PFSK-1 (cell line): ENCODE data around the gene CDK5R2.

Experiments used
- FOXP2 ChIP-seq: optimal IDR thresholded peaks from 2 replicates; pipeline ENCODE3; 2011; ENCODE audit warnings: borderline replicate concordance, control low read depth, inconsistent platforms; ENCODE audit not compliant: insufficient read depth; ENCODE audit errors: extremely low read length, extremely low read depth
- POLR2AphosphoS5 ChIP-seq: IDR thresholded peaks from 2 replicates; pipeline ENCODE4 v1.6.1; 2012; ENCODE audit warnings: low read depth, mild to moderate bottlenecking, control low read depth, low read length, moderate library complexity
- REST ChIP-seq, 2 experiments: IDR thresholded peaks; 2 replicates each; pipeline versions ENCODE4 v1.6.1 to v1.8.0; 2011 to 2012; ENCODE audit warnings: low read depth in 2 of 2, low read length in 2 of 2, control low read depth in 1 of 2, inconsistent platforms in 1 of 2, mild to moderate bottlenecking in 1 of 2, moderate library complexity in 1 of 2; ENCODE audit not compliant: insufficient read depth in 1 of 2
- SIN3A ChIP-seq: IDR thresholded peaks from 2 replicates; pipeline ENCODE4 v1.6.1; 2012; ENCODE audit warnings: mild to moderate bottlenecking, low read length, moderate library complexity, borderline replicate concordance; ENCODE audit not compliant: insufficient read depth
- TAF1 ChIP-seq: IDR thresholded peaks from 2 replicates; pipeline ENCODE4 v1.6.1; 2012; ENCODE audit warnings: low read length, control low read depth, borderline replicate concordance; ENCODE audit not compliant: insufficient read depth

CDK5R2 gene

GRCh38 chr2:218962859-218963492 lies 3.5 kb downstream of the CDK5R2 start:
- TF ChIP-seq TAF1 (no peak), POLR2AphosphoS5 (no peak), REST (IDR thresholded peaks at IDR 0.05; ENCODE audit: insufficient read depth in 1 of 2, low read depth in 2 of 2, low read length in 2 of 2) (peak; percentile 98 to 99), SIN3A (peak; percentile 98)

GRCh38 chr2:218963601-218964000 lies 4.1 kb downstream of the CDK5R2 start:
- TF ChIP-seq TAF1: no peak
- no peak for TF ChIP-seq REST (IDR thresholded peaks at IDR 0.05; ENCODE audit: insufficient read depth in 1 of 2, low read depth in 2 of 2, low read length in 2 of 2)
- no peak for TF ChIP-seq FOXP2
- no peak for TF ChIP-seq SIN3A
- no peak for TF ChIP-seq POLR2AphosphoS5

- 0 out of 2 replicates have a peak, but pooled peaks have one; percentile 17 for TF ChIP-seq TAF1
- no peak for TF ChIP-seq SIN3A
- peak; percentile 49 to 56; a peak in 2 of 4 replicates for TF ChIP-seq REST (IDR thresholded peaks at IDR 0.05; ENCODE audit: insufficient read depth in 1 of 2, low read depth in 2 of 2, low read length in 2 of 2)
- no peak for TF ChIP-seq FOXP2
- 0 out of 2 replicates have a peak, but pooled peaks have one; percentile 17 for TF ChIP-seq POLR2AphosphoS5
Observed at GRCh38 chr2:218964041-218964771, 4.7 kb downstream of the CDK5R2 start.

GRCh38 chr2:218970894-218971293 lies 11.4 kb downstream of the CDK5R2 start:
- no peak for TF ChIP-seq FOXP2
- no peak for TF ChIP-seq SIN3A
- TF ChIP-seq REST (IDR thresholded peaks at IDR 0.05; ENCODE audit: insufficient read depth in 1 of 2, low read depth in 2 of 2, low read length in 2 of 2): no peak
- TF ChIP-seq TAF1: no peak
- no peak for TF ChIP-seq POLR2AphosphoS5
